K562 (cell line): ENCODE results near the gene KIF26B. TPM values are rescaled to one million over a fixed set of nuclear protein-coding genes. Genes with fewer than 3 reads are reported as not detected.

Experiments
- ARHGAP35 ChIP-seq: fragments of 450-650 bp; IDR thresholded peaks from 2 replicates; pipeline ENCODE4 v1.6.1; 2018; ENCODE audit not compliant: partially characterized antibody
- EGR1 ChIP-seq: fragments of 450-650 bp; conservative IDR thresholded peaks from 2 replicates; pipeline ENCODE4 v1.6.1; 2017; ENCODE audit warnings: mild to moderate bottlenecking
- HOXB6 ChIP-seq: fragments of 250-450 bp; sonication (Bioruptor Pico); IDR thresholded peaks from 2 replicates; pipeline ENCODE4 v1.5.1; 2022; ENCODE audit warnings: mild to moderate bottlenecking, borderline replicate concordance
- KDM5B ChIP-seq: fragments of 200-600 bp; sonication (generic); IDR thresholded peaks from 2 replicates; pipeline ENCODE4 v1.6.1; 2012; ENCODE audit warnings: low read depth, mild to moderate bottlenecking, moderate library complexity, low read length, control low read depth, inconsistent platforms; ENCODE audit not compliant: insufficient replicate concordance
- KLF1 ChIP-seq: fragments of 450-650 bp; IDR thresholded peaks from 2 replicates; pipeline ENCODE4 v1.6.1; 2016; ENCODE audit warnings: missing genetic modification characterization, missing compliant biosample characterization
- KLF16 ChIP-seq: IDR thresholded peaks from 2 replicates; pipeline ENCODE4 v1.6.1; 2016; ENCODE audit warnings: antibody characterized with exemption
- MTA2 ChIP-seq: fragments of 450-650 bp; IDR thresholded peaks from 2 replicates; pipeline ENCODE4 v1.6.1; 2016; ENCODE audit warnings: low read depth
- NR1H2 ChIP-seq: sonication (generic); formaldehyde crosslinking; IDR thresholded peaks from 2 replicates; pipeline ENCODE4 v1.4.0; 2020; ENCODE audit warnings: mild to moderate bottlenecking, missing genetic modification reagents
- POLR2G ChIP-seq: fragments of 200-400 bp; formaldehyde crosslinking; IDR thresholded peaks from 2 replicates; pipeline ENCODE4 v1.6.1; 2017; ENCODE audit warnings: low read depth, mild to moderate bottlenecking, antibody characterized with exemption, low read length, moderate library complexity
- VEZF1 ChIP-seq: fragments of 200-800 bp; sonication (Bioruptor generic); IDR thresholded peaks from 2 replicates; pipeline ENCODE4 v1.6.1; 2017; ENCODE audit warnings: missing genetic modification characterization, missing compliant biosample characterization
- ZBTB26 ChIP-seq: fragments of 450-650 bp; formaldehyde crosslinking; IDR thresholded peaks from 2 replicates; pipeline ENCODE4 v1.4.0; 2022; ENCODE audit warnings: missing genetic modification characterization
- polyA plus RNA-seq, 8 experiments: library from polyadenylated mRNA; depleted of rRNA in 4 of 8; stranded (reverse) in 5 of 8; unstranded in 3 of 8; fragments of >200 nt; fragmentation: Nextera tagmentation in 2 of 8; fragmentation: Illumina TruSeq in 1 of 8; extraction: Ambion mirVana in 2 of 8; extraction: Trizol in 1 of 8; gene quantifications; 2 replicates each; pipeline versions ENCODE4 v1.2.1 to v1.2.3, GENCODE V29; 2011 to 2014; ENCODE audit warnings: inconsistent platforms in 1 of 8, missing spikeins in 1 of 8
- total RNA-seq, 7 experiments: library from RNA; depleted of rRNA in 6 of 7; stranded (reverse); fragments of >200 nt in 6 of 7; fragmentation: Illumina TruSeq in 2 of 7; extraction: Trizol in 2 of 7; gene quantifications; 2 replicates each; pipeline versions ENCODE4 v1.2.1 to v1.2.3, GENCODE V29; 2011 to 2021; ENCODE audit warnings: low replicate concordance in 1 of 7
- TF ChIP-seq, protein P1 (sequence below): fragments of 200-600 bp; sonication (generic); IDR thresholded peaks from one replicate; pipeline ENCODE4 v1.6.1; 2012; ENCODE audit warnings: mild to moderate bottlenecking, low read depth, low read length, inconsistent platforms

Gene KIF26B
- total and polyA plus RNA-seq, 9 of the 15 experiments (the other 6 are each of a cell fraction or from before 2014, with no cell fraction given), result 0.02 to 0.08 (median 0.03) TPM; not detected in 6

- TF ChIP-seq VEZF1 (peak; percentile 64), EGR1 (peak; percentile 74), NR1H2 (CRISPR knock-in tag) (no peak), POLR2G (peak; percentile 64), ARHGAP35 (peak; percentile 92), HOXB6 (CRISPR knock-in tag) (no peak), MTA2 (no peak), KLF16 (no peak), KLF1 (tag) (0 out of 2 replicates have a peak, but pooled peaks have one; percentile 46), ZBTB26 (CRISPR knock-in tag) (peak; percentile 85; the same call in 1 of the 2 replicates), KDM5B (no peak)
- TF ChIP-seq, protein P1, sequence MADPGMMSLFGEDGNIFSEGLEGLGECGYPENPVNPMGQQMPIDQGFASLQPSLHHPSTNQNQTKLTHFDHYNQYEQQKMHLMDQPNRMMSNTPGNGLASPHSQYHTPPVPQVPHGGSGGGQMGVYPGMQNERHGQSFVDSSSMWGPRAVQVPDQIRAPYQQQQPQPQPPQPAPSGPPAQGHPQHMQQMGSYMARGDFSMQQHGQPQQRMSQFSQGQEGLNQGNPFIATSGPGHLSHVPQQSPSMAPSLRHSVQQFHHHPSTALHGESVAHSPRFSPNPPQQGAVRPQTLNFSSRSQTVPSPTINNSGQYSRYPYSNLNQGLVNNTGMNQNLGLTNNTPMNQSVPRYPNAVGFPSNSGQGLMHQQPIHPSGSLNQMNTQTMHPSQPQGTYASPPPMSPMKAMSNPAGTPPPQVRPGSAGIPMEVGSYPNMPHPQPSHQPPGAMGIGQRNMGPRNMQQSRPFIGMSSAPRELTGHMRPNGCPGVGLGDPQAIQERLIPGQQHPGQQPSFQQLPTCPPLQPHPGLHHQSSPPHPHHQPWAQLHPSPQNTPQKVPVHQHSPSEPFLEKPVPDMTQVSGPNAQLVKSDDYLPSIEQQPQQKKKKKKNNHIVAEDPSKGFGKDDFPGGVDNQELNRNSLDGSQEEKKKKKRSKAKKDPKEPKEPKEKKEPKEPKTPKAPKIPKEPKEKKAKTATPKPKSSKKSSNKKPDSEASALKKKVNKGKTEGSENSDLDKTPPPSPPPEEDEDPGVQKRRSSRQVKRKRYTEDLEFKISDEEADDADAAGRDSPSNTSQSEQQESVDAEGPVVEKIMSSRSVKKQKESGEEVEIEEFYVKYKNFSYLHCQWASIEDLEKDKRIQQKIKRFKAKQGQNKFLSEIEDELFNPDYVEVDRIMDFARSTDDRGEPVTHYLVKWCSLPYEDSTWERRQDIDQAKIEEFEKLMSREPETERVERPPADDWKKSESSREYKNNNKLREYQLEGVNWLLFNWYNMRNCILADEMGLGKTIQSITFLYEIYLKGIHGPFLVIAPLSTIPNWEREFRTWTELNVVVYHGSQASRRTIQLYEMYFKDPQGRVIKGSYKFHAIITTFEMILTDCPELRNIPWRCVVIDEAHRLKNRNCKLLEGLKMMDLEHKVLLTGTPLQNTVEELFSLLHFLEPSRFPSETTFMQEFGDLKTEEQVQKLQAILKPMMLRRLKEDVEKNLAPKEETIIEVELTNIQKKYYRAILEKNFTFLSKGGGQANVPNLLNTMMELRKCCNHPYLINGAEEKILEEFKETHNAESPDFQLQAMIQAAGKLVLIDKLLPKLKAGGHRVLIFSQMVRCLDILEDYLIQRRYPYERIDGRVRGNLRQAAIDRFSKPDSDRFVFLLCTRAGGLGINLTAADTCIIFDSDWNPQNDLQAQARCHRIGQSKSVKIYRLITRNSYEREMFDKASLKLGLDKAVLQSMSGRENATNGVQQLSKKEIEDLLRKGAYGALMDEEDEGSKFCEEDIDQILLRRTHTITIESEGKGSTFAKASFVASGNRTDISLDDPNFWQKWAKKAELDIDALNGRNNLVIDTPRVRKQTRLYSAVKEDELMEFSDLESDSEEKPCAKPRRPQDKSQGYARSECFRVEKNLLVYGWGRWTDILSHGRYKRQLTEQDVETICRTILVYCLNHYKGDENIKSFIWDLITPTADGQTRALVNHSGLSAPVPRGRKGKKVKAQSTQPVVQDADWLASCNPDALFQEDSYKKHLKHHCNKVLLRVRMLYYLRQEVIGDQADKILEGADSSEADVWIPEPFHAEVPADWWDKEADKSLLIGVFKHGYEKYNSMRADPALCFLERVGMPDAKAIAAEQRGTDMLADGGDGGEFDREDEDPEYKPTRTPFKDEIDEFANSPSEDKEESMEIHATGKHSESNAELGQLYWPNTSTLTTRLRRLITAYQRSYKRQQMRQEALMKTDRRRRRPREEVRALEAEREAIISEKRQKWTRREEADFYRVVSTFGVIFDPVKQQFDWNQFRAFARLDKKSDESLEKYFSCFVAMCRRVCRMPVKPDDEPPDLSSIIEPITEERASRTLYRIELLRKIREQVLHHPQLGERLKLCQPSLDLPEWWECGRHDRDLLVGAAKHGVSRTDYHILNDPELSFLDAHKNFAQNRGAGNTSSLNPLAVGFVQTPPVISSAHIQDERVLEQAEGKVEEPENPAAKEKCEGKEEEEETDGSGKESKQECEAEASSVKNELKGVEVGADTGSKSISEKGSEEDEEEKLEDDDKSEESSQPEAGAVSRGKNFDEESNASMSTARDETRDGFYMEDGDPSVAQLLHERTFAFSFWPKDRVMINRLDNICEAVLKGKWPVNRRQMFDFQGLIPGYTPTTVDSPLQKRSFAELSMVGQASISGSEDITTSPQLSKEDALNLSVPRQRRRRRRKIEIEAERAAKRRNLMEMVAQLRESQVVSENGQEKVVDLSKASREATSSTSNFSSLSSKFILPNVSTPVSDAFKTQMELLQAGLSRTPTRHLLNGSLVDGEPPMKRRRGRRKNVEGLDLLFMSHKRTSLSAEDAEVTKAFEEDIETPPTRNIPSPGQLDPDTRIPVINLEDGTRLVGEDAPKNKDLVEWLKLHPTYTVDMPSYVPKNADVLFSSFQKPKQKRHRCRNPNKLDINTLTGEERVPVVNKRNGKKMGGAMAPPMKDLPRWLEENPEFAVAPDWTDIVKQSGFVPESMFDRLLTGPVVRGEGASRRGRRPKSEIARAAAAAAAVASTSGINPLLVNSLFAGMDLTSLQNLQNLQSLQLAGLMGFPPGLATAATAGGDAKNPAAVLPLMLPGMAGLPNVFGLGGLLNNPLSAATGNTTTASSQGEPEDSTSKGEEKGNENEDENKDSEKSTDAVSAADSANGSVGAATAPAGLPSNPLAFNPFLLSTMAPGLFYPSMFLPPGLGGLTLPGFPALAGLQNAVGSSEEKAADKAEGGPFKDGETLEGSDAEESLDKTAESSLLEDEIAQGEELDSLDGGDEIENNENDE, result no peak
Measured at GRCh38 chr1:245345191-245345884, 190.6 kb downstream of the KIF26B start (continued).
